Endothelial cell of umbilical vein (primary cell): Measurements from ENCODE around the gene CLIC1. TPM values are rescaled to one million over a fixed set of nuclear protein-coding genes. Genes with fewer than 3 reads are reported as not detected.

Experiments used
- BruUV-seq: library from RNA; stranded (reverse); fragments of 400-500 nt; replicated peaks from 2 replicates; lab custom pipeline; 2021; lab: Mats Ljungman, UMichigan
- CTCF ChIA-PET: fragments of 300-600, 350-600 bp; sonication (Branson Sonifier 250); formaldehyde crosslinking; loops from one replicate; lab custom pipeline; 2021; ENCODE audit warnings: antibody characterized with exemption, inconsistent platforms; lab: Charles Lee
- POLR2A ChIA-PET: fragments of 300-600, 350-600 bp; sonication (Branson Sonifier 250); formaldehyde crosslinking; loops from one replicate; lab custom pipeline; 2021; ENCODE audit warnings: antibody characterized with exemption, inconsistent platforms; lab: Charles Lee
- DNase-seq: peaks from one replicate; pipeline ENCODE4 v3.0.0-alpha.2; 2011; ENCODE audit warnings: low read depth, low spot score
- FAIRE-seq: peaks from 2 replicates; lab custom pipeline; 2011; peaks lifted over from hg19 to GRCh38; lab: Jason Lieb, UNC
- H2AFZ ChIP-seq: 2 replicates; pipeline ENCODE4 v1.6.0; 2012; ENCODE audit warnings: low read depth, low read length, control low read depth, inconsistent platforms
- H3K27ac ChIP-seq: 2 replicates; pipeline ENCODE4 v1.5.1; 2011; ENCODE audit warnings: low read depth, mild to moderate bottlenecking, control low read depth, low read length, moderate library complexity; ENCODE audit not compliant: insufficient read depth
- H3K27me3 ChIP-seq, 2 experiments: 2 replicates each; pipeline versions ENCODE4 v1.6.0 to v1.6.1; 2011; ENCODE audit warnings: low read length in 2 of 2, mixed read lengths in 1 of 2; ENCODE audit not compliant: control insufficient read depth in 2 of 2, insufficient read depth in 2 of 2
- H3K36me3 ChIP-seq, 2 experiments: 2 replicates in 1 of 2; 3 replicates in 1 of 2; pipeline ENCODE4 v1.5.1; 2011; ENCODE audit warnings: low read length in 2 of 2, mild to moderate bottlenecking in 1 of 2, moderate library complexity in 1 of 2; ENCODE audit not compliant: control insufficient read depth in 2 of 2, insufficient read depth in 2 of 2; ENCODE audit errors: extremely low read depth in 1 of 2
- H3K4me1 ChIP-seq: 3 replicates; pipeline ENCODE4 v1.5.1; 2011; ENCODE audit warnings: mild to moderate bottlenecking, low read length; ENCODE audit not compliant: control insufficient read depth, insufficient read depth; ENCODE audit errors: extremely low read depth
- H3K4me2 ChIP-seq: 2 replicates; pipeline ENCODE4 v1.6.1; 2011; ENCODE audit warnings: low read length, control low read depth, mixed read lengths; ENCODE audit not compliant: insufficient read depth
- H3K4me3 ChIP-seq, 3 experiments: fragments of 200-600 bp in 1 of 3; sonication (generic), shearing (Covaris generic) in 1 of 3; replicated peaks in 1 of 3; 2 replicates each; pipeline ENCODE4 v1.5.1; 2011 to 2016; ENCODE audit warnings: control low read depth in 3 of 3, low read length in 3 of 3, mild to moderate bottlenecking in 2 of 3, inconsistent platforms in 1 of 3, low read depth in 1 of 3, moderate library complexity in 1 of 3; ENCODE audit not compliant: insufficient read depth in 1 of 3
- H3K79me2 ChIP-seq: 2 replicates; pipeline ENCODE4 v1.6.0; 2012; ENCODE audit warnings: low read length, inconsistent platforms; ENCODE audit not compliant: control insufficient read depth, insufficient read depth
- H3K9ac ChIP-seq: replicated peaks from 2 replicates; pipeline ENCODE3; 2011; ENCODE audit warnings: low read length, control low read depth; ENCODE audit not compliant: insufficient read depth; ENCODE audit errors: extremely low read depth
- H3K9me1 ChIP-seq: replicated peaks from 3 replicates; pipeline ENCODE4 v1.6.0; 2011; ENCODE audit warnings: mild to moderate bottlenecking, low read length; ENCODE audit not compliant: control insufficient read depth, insufficient read depth; ENCODE audit errors: extremely low read depth
- H3K9me3 ChIP-seq: replicated peaks from 2 replicates; pipeline ENCODE4 v1.5.1; 2012; ENCODE audit warnings: low read length, inconsistent platforms; ENCODE audit not compliant: control insufficient read depth, insufficient read depth
- H4K20me1 ChIP-seq: replicated peaks from 2 replicates; pipeline ENCODE3; 2011; ENCODE audit warnings: mild to moderate bottlenecking, low read length; ENCODE audit not compliant: control insufficient read depth, insufficient read depth; ENCODE audit errors: extremely low read depth
- EZH2 ChIP-seq: IDR thresholded peaks from 2 replicates; pipeline ENCODE4 v1.6.1; 2012; ENCODE audit warnings: borderline replicate concordance, low read depth, mild to moderate bottlenecking, moderate library complexity, low read length, inconsistent platforms; ENCODE audit not compliant: severe bottlenecking
- FOS ChIP-seq: IDR thresholded peaks from 2 replicates; pipeline ENCODE4 v1.6.1; 2011; ENCODE audit warnings: mild to moderate bottlenecking, low read length, moderate library complexity, borderline replicate concordance; ENCODE audit not compliant: insufficient read depth
- GATA2 ChIP-seq: IDR thresholded peaks from 2 replicates; pipeline ENCODE4 v1.7.0; 2011; ENCODE audit warnings: low read depth, mild to moderate bottlenecking, moderate library complexity, mixed read lengths, low read length; ENCODE audit not compliant: insufficient read length, insufficient read depth
- JUN ChIP-seq: IDR thresholded peaks from 2 replicates; pipeline ENCODE4 v1.6.1; 2011; ENCODE audit warnings: borderline replicate concordance, low read depth; ENCODE audit not compliant: insufficient read length, insufficient read depth
- MAX ChIP-seq: IDR thresholded peaks from 2 replicates; pipeline ENCODE4 v1.6.1; 2011; ENCODE audit not compliant: insufficient read depth, insufficient read length
- MYC ChIP-seq: IDR thresholded peaks from one replicate; pipeline ENCODE4 v1.6.1; 2011; ENCODE audit warnings: mild to moderate bottlenecking, low read depth, low read length
- POLR2A ChIP-seq: IDR thresholded peaks from 2 replicates; pipeline ENCODE4 v1.6.1; 2012; ENCODE audit warnings: low read depth, mild to moderate bottlenecking, control low read depth, low read length
- POLR2AphosphoS5 ChIP-seq: IDR thresholded peaks from 2 replicates; pipeline ENCODE4 v1.6.1; 2012; ENCODE audit warnings: low read depth, mild to moderate bottlenecking, control low read depth, low read length, moderate library complexity; ENCODE audit not compliant: insufficient read depth
- dilution Hi-C: fragments of 300-500 bp; cut with MboI; formaldehyde crosslinking; loops from one replicate; pipeline ENCODE4 v1.15.0; 2019; ENCODE audit warnings: low sequenced_read_pairs; ENCODE audit not compliant: extremely low pct_ligation_motif_present
- intact Hi-C: fragments of 100-400 bp; cut with micrococcal nuclease; formaldehyde crosslinking; loops from one replicate; pipeline ENCODE4 v1.10.0; 2022
- polyA plus RNA-seq, 4 experiments: library from polyadenylated mRNA; depleted of rRNA in 3 of 4; stranded (reverse) in 3 of 4; unstranded in 1 of 4; fragments of >200 nt; gene quantifications; 2 replicates each; pipeline versions ENCODE4 v1.2.1 to v1.2.3, GENCODE V29; 2011 to 2012; ENCODE audit warnings: missing spikeins in 1 of 4
- total RNA-seq: library from RNA; stranded (reverse); gene quantifications from 2 replicates; pipeline ENCODE4 v1.2.3, GENCODE V29; 2021
- TF ChIP-seq, protein P1 (sequence below), 2 donors: IDR thresholded peaks; 1 replicate in 1 of 2; 2 replicates in 1 of 2; pipeline ENCODE4 v1.5.1; 2011; ENCODE audit warnings: low read length in 2 of 2, mild to moderate bottlenecking in 2 of 2, moderate library complexity in 2 of 2, control low read depth in 1 of 2, inconsistent platforms in 1 of 2, low read depth in 1 of 2; ENCODE audit not compliant: insufficient read depth in 1 of 2; ENCODE audit errors: extremely low read depth in 1 of 2

The CLIC1 gene
- total and polyA plus RNA-seq, 2 donors (not counting 3 experiments of a cell fraction or from before 2014, with no cell fraction given), result 543 to 578 TPM

DNA sequence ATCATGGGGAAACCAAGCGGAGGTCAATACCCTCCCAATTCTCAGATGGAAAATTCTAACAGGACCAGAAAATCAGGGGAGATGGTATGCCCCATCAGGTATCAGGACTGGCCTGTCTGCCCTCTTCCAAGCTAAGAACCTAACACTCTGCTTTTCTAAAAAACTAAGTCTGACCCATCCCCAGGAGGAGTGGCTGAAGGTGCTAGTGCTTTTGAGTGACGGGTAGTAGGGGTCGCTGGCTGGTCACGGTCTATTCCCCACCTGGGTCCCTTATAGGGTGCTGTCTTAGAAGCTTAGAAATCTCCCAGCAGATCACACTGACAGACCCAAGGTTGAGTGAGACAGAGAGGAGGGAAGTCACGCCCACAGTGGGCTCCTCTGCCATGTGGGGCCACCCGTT lies 42.8 kb downstream of the CLIC1 start:
- no peak overlapping the region for H3K4me2 ChIP-seq
- FAIRE-seq (peak; percentile 33), DNase-seq (no peak)
- ChIA-PET POLR2A (no interaction called here), CTCF (interaction anchor here (1.0 to 2.2 kb wide), 4 partner anchors 9 to 136 kb away, joined by 3 to 10 read pairs (median 4); no protein-coding TSS in a partner anchor)
- no peaks in the 10 kb centered on the region for H3K9me1 ChIP-seq
- no peak overlapping the region for H3K27ac ChIP-seq
- no peaks in the 10 kb centered on the region for H4K20me1 ChIP-seq
- dilution Hi-C loops (no loop called here), intact Hi-C loops (no loop called here)
- no peak overlapping the region for H3K4me3 ChIP-seq
- H3K27me3 ChIP-seq, result no peaks in the 10 kb centered on the region
- H3K9ac ChIP-seq, result no peak overlapping the region
- TF ChIP-seq JUN, result no peak
- no peak for TF ChIP-seq MAX
- TF ChIP-seq POLR2A, result no peak
- no peak for TF ChIP-seq MYC
- TF ChIP-seq, protein P1, sequence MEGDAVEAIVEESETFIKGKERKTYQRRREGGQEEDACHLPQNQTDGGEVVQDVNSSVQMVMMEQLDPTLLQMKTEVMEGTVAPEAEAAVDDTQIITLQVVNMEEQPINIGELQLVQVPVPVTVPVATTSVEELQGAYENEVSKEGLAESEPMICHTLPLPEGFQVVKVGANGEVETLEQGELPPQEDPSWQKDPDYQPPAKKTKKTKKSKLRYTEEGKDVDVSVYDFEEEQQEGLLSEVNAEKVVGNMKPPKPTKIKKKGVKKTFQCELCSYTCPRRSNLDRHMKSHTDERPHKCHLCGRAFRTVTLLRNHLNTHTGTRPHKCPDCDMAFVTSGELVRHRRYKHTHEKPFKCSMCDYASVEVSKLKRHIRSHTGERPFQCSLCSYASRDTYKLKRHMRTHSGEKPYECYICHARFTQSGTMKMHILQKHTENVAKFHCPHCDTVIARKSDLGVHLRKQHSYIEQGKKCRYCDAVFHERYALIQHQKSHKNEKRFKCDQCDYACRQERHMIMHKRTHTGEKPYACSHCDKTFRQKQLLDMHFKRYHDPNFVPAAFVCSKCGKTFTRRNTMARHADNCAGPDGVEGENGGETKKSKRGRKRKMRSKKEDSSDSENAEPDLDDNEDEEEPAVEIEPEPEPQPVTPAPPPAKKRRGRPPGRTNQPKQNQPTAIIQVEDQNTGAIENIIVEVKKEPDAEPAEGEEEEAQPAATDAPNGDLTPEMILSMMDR (IDR thresholded peaks at IDR 0.05; ENCODE audit: extremely low read depth in 1 of 2, insufficient read depth in 1 of 2, low read depth in 1 of 2, low read length in 2 of 2), result no peak
- no peak for TF ChIP-seq POLR2AphosphoS5
- no peak for TF ChIP-seq FOS
- no peak for TF ChIP-seq EZH2
- no peak for TF ChIP-seq GATA2
- no peaks in the 10 kb centered on the region for H3K9me3 ChIP-seq
- H3K36me3 ChIP-seq, result peaks cover 6 to 37% of the 10 kb centered on the region in 2 experiments
- H3K79me2 ChIP-seq, result no peaks in the 10 kb centered on the region
- H3K4me1 ChIP-seq, result peaks cover 10% of the 10 kb centered on the region
- no peak overlapping the region for H2AFZ ChIP-seq
- BruUV-seq, result no TSS peak
